HG02798 (cell line): ENCODE measurements around the gene PLEKHA5.
"Not testable (repeated sequence)": the region's sequence is repeated elsewhere in the genome, so short reads cannot be mapped to it uniquely, and the experiment has no call there.

Experiments used
- ATAC-seq: cut with Tn5 transposase; IDR thresholded peaks from one replicate; pipeline ENCODE4 v1.9.1; 2021; ENCODE audit warnings: mild to moderate bottlenecking; ENCODE audit not compliant: unreplicated experiment, poor library complexity

The PLEKHA5 gene, protein sequence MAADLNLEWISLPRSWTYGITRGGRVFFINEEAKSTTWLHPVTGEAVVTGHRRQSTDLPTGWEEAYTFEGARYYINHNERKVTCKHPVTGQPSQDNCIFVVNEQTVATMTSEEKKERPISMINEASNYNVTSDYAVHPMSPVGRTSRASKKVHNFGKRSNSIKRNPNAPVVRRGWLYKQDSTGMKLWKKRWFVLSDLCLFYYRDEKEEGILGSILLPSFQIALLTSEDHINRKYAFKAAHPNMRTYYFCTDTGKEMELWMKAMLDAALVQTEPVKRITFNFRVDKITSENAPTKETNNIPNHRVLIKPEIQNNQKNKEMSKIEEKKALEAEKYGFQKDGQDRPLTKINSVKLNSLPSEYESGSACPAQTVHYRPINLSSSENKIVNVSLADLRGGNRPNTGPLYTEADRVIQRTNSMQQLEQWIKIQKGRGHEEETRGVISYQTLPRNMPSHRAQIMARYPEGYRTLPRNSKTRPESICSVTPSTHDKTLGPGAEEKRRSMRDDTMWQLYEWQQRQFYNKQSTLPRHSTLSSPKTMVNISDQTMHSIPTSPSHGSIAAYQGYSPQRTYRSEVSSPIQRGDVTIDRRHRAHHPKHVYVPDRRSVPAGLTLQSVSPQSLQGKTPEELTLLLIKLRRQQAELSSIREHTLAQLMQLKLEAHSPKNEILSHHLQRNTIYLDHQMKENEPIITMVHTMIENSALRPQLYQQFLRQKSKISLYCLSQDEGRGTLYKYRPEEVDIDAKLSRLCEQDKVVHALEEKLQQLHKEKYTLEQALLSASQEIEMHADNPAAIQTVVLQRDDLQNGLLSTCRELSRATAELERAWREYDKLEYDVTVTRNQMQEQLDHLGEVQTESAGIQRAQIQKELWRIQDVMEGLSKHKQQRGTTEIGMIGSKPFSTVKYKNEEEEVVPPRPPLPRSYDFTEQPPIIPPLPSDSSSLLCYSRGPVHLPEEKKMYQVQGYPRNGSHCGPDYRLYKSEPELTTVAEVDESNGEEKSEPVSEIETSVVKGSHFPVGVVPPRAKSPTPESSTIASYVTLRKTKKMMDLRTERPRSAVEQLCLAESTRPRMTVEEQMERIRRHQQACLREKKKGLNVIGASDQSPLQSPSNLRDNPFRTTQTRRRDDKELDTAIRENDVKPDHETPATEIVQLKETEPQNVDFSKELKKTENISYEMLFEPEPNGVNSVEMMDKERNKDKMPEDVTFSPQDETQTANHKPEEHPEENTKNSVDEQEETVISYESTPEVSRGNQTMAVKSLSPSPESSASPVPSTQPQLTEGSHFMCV

DNA sequence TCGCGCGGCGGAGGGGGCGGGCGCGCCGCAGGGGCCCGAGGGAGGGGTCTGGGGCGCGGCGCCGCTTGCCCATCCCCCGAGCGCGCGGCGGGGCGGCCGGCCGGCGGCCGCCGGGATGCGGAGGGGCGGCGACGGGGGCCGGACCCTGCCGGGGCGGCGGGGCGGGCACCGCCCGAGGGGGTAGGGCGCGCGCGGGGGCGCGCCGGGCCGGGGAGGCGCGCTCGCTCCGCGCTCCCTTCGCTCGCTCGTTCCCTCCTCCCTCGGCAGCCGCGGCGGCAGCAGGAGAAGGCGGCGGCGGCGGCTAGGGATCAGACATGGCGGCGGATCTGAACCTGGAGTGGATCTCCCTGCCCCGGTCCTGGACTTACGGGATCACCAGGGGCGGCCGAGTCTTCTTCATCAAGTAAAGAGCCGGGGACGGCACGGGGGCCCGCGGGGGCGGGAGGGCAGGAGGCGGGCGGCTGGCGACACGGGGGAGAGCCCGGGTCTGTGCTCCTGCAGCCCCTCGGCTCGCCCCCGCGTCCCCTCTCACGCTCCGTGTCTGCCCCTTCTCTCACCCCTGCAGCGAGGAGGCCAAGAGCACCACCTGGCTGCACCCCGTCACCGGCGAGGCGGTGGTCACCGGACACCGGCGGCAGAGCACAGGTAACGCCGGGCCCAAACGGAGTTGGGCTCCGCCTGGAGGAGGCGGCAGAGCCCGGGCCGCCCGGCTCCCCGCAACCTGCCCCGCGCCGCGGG, at the start of gene PLEKHA5:
PLEKHA5 (plus strand) TSS at position 248 of the 738 bp plus-strand sequence; CDS start at position 315, 67 bp downstream.
- peak; percentile 56 for ATAC-seq

DNA sequence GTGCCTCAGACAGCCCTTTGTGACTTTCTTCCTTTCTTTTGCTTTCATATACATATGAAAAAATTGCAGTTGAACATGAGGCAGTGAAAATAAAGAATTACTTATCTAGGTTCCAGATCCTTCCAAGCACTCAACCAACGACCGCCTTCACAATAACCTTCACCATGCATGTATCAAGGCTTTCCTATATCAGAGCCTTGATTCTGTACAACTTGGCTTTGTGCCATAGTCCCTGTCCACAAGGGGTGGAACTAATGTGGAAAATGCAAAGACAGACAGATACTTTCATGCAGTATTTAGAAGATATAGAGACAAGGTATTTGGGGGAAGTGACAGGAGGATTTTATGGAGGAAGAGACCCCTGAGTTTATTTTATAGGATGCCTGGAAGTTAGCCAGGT, 48.6 kb upstream of the PLEKHA5 start:
- no peak for ATAC-seq

DNA sequence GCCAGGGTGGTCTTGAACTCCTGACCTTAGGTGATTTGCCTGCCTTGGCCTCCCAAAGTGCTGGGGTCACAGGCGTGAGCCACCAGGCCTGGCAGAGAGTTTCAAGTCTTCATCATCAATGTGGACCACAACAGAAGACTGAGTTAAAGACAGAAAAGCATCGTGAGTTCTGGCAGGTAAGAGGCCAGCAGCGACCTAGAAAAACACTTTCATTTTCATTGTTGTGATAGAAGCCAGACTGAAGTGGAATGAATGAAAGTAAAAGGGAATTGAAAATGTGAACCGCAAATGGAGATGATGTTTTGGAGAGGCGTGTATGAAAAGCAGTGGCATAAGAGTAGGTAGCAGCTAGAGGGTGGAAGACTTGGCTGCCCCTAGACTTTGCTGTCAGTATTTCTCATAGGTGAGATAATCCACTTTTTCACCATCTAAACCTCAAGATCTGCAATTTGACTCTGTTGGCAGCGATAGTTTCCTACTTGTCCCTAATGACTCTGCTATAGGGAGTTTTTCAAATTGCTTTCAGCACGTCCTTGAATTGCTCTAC, 47.1 kb upstream of the PLEKHA5 start:
- no peak for ATAC-seq

DNA sequence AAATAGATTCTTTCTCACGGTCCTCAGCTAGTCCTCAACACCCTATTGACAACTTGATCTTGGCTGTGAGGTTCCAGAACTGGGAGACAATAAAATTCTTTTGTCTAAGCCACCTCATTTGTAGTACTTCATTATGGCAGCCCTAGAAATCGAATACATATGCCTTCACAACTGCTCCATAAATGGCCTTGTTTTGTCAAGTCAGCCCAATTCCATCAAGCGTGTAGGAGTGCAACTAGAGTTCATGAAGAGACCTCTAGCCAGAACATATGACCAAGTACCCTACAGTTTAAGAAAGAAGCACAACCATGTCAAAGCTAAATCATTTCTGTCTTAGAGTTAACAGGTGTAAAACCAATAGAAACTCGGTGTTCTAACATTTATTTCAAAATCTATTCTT, 45.0 kb upstream of the PLEKHA5 start:
- no peak for ATAC-seq

DNA sequence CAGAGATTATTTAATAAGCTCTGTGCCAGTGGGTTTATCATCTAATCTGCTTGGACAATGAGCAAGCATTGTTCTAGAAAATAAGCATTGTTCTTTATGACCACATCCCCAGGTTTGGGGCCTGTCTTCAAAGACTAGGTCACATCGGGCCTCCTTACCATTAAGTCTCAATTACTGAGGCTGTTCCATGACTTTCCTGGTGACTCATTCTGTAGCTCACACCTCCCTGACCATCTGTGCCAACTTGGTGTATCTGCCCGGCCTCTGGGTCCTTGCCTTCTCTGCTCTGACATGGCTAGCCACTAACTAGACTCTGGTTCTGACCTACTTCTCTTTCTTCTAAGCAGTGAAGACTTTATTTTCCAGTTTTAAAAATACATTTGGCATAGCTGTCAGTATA, 44.4 kb upstream of the PLEKHA5 start:
- no peak for ATAC-seq

DNA sequence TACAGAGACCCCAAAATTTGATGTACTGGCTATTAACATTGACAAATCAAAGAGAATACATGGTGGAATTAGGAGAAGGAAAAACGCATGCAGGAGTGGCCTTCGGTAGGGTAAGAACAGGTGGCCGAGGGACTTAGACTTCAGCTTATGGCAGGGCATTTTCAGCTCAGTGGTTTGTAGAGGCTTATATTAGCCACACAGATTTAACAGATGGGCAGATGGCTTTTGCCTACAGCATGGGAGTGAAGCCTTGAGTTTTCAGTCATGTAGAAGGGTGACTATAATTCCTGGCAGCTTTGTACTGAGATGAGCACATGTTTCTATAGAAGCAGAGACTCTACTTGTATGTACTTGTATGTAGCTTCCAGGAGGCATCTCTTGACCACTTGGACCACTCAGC, 40.9 kb upstream of the PLEKHA5 start:
- ATAC-seq: no peak

DNA sequence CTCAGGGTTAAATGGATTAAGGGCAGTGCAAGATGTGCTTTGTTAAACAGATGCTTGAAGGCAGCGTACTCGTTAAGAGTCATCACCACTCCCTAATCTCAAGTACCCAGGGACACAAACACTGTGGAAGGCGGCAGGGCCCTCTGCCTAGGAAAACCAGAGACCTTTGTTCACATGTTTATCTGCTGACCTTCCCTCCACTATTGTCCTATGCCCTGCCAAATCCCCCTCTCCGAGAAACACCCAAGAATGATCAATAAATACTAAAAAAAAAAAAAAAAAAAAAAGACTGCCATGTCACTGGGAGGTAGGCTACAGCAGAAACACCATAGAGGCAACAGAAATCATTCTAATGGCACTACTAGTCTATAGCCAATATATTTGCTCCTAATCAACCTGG, 37.1 kb upstream of the PLEKHA5 start:
- ATAC-seq: not testable (repeated sequence)

DNA sequence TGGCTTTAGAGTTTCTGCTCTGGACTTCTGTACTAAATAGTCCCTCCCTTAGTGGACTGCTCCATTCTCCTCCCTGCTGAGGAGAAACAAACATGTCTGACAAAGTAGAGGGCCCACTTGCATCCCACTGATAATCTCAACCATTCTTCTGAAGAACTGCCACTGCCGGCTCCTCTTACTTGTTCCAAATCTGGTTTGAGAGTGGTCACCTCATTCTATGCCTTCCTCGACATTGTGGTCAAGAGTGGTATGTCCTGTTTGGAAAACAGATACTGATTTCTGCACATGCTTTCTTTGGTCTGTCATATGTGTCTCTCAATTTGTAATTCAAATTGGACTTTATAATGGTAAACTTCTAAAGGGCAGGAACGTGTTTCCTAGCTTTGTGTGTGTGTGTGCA, 36.3 kb upstream of the PLEKHA5 start:
- no peak for ATAC-seq

DNA sequence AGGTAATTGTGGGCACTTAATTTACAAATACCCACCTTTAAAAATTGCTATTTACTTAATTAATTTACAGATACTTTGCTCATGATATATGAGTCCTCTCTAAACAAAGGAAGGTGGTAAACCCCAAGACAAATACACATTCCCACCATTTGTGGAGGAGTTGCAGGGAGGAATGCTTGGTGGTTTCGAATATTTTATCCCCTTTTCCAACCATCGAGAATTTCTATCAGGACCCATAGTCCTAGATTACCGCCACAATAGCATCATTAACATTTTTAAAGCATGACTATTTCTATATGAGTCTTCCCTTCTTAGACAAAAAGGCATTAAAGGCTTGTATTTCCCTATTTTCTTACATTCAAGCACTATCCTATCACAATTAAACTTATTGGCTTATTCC, 34.2 kb upstream of the PLEKHA5 start:
- ATAC-seq: no peak

DNA sequence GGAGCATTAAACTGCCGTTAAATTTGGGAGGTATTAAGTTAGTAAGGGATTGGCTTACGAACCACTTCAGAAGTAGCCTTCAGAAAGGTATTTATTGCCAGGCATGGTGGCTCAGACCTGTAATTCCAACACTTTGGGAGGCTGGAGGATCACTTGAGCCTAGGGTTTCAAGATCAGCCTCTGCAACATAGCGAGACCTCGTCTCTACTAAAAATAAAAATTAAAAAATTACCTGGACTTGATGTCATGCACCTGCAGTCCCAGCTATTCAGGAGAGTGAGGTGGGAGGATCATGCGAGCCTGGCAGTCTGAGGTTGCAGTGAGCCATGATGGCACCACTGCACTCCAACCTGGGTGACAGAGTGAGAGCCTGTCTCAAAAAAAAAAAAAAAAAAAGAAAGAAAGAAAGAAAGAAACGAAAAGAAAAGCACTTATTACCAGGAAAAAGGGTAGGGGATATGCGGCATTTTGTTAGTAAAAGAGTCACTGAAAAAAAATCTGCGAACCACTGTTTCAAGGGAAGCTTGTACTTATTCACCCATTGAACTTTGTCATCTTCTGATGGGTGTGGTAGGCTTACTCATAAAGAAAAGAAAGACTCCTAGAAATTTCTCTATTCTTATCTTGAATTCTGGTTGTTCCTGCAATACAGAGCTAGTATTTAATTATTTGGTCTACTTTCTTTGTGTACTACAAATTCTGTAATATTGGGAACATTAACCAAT, 33.6 kb upstream of the PLEKHA5 start:
- ATAC-seq: no peak

DNA sequence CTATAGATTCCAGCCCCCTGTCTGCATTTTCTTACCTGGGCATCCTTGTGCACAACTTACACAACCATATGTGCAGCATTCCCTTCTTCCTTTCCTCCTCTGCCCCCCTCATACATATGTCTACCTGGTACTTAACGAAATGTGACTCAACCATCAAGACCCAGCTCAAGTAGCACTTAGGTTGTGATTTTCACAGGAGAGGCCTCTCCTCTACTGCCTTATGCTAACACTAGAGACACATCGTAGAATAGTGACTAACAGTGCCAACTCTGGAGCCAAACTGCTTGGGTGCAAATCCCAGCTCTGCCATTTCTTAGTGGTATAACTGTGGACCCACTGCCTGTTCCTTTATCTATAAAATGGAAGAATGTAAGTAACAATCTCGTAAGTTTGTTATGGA, 24.1 kb upstream of the PLEKHA5 start:
- no peak for ATAC-seq

DNA sequence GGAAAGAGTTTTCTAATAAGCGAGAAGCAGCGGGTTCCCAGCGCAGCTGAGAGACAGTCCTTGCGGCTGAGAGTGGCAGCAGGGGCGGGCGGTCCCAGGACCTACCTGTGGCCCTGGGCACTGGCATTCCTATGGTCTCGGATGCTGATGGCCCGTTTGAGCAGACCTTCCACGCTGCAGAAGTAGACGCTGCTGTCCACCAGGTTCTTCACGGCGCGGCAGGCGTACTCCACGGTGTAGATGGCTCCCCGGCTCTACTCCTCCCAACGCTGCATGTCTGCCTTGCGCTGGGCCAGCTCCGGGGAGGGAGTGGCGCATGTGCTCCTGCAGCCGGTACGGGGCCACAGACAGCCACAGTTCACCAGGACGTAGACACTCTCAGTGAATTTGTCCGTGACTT, 21.8 kb upstream of the PLEKHA5 start:
- ATAC-seq: no peak

DNA sequence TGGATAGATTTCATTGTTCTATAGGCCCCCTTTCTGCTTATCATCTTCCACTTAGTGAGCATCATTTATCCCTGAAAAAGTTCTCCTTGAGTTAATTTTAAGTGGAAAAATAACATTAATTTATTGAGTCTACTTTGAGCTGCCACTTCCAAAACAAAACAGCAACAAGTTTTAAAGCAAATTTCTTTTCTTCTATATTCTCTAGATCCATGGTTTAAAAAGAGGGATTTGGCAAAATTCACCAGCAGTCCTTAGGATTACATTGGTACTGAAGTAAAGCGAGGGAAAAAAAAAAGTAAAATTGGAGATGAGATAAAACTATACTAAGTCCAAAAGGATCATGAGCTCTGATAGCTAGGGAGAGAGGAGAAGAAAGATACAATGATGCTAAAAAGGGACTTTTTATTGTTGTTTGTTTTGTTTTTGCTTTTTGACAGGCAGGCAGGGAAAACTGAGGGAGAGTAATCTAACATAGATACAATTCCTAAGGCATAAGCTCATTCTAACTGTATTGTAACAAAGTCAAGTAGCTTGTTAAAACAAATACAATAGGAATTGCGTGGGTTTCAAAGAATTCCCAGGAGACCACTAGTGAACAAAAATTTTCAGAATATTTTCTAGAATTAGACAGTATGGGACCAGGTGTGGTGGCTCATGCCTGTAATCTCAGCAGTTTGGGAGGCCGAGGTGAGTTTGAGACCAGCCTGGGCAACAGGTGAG, 19.2 kb upstream of the PLEKHA5 start:
- ATAC-seq: no peak

DNA sequence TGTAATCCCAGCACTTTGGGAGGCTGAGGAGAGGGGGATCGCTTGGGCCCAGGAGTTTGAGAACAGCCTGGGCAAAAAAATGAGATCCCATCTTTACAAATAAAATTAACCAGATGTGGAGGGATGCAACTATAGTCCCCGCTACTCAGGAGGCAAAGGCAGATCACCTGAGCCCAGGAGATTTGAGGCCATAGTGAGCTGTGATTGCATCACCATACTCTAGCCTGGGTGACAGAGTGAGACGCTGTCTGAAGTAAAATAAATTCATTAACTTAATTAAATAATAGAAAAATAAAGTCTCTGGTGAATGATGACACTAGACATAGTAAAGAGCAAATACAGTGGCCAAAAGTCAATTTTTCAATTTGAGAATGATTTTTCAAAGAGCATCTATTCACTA, 16.1 kb upstream of the PLEKHA5 start:
- ATAC-seq: no peak

DNA sequence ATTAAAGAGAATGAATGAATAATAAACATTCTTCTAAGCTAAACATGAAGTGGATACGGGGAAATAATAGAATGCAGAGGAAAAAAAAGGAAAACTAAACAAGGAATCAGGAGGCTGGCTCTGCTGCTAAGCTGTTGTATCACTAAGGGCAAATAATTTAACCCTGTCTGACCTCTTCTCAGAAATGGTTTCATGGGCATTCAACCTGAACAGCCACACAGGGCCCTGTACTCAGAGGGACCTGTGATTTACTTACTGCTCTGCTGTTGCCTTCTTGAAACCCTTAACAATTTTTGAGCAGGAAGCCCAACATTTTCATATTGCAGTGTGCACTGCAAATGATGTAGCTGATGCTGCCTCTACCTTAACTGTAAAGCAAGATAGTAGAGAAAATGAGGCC, 14.2 kb upstream of the PLEKHA5 start:
- no peak for ATAC-seq

DNA sequence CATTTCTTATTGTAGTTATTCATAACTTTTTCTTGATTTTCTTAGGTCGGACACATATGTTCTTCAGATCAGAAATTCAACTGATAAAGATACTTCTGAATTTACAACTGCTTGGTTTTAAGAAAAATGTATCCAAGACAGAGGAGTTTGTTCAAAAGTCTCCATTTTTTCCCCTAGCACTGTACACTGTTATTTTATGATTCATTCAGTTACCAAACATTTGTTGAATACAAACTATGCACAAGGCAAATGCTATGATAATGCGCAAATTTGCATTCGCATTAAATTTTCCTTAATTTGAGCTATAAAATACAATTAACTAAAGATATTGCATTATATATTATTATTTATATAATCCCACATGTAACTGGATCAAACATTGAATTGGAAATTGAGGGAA, 10.1 kb upstream of the PLEKHA5 start:
- no peak for ATAC-seq

DNA sequence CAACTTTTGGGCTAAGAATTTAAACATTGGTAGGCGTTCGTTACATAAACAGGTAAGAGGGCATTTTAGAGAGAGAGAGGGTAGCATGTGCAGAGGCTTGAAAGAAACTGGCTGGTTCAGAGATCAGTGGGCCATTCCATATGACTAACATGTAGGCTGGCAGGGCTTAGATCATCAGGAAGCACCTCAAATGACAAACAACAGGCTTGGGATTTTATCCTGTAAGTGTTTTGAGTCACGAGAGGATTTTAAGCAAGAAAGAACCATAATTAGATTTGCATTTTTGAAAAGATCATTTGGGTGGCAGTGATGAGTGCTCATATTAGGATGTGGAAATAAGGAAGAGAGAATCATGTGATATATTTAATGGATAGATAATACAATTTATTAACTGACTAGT, 8.7 kb upstream of the PLEKHA5 start:
- no peak for ATAC-seq

DNA sequence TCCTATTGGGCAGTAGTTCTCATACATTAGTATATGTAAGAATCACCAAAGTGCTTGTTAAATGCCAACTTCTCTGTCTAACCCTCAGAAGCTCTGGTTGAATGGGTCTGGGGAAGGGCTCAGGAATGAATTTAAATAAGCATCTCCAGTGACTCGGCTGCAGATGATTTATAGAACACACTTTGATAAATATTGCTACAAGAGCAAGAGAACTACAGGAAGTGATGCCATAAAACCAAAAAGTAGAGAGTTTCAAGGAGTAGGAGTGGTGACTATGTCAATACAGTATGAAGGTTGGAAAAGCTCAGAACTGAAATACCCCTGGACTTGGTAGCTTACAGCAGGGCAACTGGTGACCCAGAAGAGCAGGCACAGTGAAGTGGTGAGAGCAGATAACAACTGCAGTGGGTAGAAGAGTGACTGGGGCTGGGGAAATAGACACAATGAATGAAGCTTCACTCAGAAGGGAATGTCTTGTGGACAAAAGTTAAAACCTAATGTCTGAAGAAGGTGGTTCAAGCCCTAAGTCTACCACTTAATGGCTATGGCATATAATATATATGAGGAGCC, 8.0 kb upstream of the PLEKHA5 start:
- no peak for ATAC-seq
